Measurements from ENCODE around the gene TAP1.

DNA sequence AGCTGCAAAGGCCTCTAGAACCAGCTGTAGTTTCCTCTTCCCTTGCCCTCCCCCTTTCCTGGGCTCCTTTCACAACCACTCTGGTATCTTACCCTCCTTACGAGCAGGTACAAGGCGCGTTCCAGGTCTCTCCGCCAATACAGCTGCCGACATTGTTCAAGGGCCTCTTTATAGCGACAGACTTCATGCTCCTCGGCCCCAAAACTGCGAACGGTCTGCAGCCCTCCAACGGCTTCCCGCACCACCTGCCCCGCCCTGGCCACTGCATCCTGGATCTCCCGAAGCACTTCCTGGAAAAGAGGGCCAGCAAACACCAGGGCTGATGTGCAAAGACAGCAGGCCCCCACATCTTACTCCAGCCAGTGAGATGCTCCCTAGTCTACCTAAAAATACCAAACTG lies 21.0 kb downstream of the TAP1 start:
- TF ChIP-seq, protein P1, sequence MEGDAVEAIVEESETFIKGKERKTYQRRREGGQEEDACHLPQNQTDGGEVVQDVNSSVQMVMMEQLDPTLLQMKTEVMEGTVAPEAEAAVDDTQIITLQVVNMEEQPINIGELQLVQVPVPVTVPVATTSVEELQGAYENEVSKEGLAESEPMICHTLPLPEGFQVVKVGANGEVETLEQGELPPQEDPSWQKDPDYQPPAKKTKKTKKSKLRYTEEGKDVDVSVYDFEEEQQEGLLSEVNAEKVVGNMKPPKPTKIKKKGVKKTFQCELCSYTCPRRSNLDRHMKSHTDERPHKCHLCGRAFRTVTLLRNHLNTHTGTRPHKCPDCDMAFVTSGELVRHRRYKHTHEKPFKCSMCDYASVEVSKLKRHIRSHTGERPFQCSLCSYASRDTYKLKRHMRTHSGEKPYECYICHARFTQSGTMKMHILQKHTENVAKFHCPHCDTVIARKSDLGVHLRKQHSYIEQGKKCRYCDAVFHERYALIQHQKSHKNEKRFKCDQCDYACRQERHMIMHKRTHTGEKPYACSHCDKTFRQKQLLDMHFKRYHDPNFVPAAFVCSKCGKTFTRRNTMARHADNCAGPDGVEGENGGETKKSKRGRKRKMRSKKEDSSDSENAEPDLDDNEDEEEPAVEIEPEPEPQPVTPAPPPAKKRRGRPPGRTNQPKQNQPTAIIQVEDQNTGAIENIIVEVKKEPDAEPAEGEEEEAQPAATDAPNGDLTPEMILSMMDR (IDR thresholded peaks at IDR 0.05): no peak
- no peak for TF ChIP-seq POLR2A (IDR thresholded peaks at IDR 0.05)
